Erythroblast (primary cell): ENCODE measurements around the gene SLC16A1.

ENCODE experiments used
- GATA1 ChIP-seq: IDR thresholded peaks from 2 replicates; pipeline ENCODE4 v1.6.1; 2011; ENCODE audit warnings: low read depth, mild to moderate bottlenecking, control low read depth, low read length, moderate library complexity
- POLR2A ChIP-seq: IDR thresholded peaks from 2 replicates; pipeline ENCODE4 v1.6.1; 2011; ENCODE audit warnings: mild to moderate bottlenecking, low read length

- no peak for TF ChIP-seq POLR2A
- TF ChIP-seq GATA1 = no peak
These were observed 8.4 kb upstream of the SLC16A1 start for GRCh38 chr1:112964347-112964746.
